ENCODE results near the gene KRTAP10-3. TPM values are rescaled to one million over a fixed set of nuclear protein-coding genes. Genes with fewer than 3 reads are reported as not detected.
"Not testable (repeated sequence)": the region's sequence is repeated elsewhere in the genome, so short reads cannot be mapped to it uniquely, and the experiment has no call there.

The KRTAP10-3 gene
- total RNA-seq, 1 experiment from 2014 or later = not detected

GRCh38 chr21:44550807-44551206, 7.8 kb downstream of the KRTAP10-3 start:
- DNase-seq (ENCODE audit: extremely low read depth, low read depth) = no peak

- not testable (repeated sequence) for DNase-seq (ENCODE audit: extremely low read depth, low read depth)
These were observed 8.3 kb downstream of the KRTAP10-3 start for GRCh38 chr21:44550285-44550684.

- no peak for DNase-seq (ENCODE audit: extremely low read depth, low read depth)
These were observed 8.9 kb downstream of the KRTAP10-3 start for GRCh38 chr21:44549525-44550211.

GRCh38 chr21:44548922-44549321, 9.7 kb downstream of the KRTAP10-3 start:
- DNase-seq (ENCODE audit: extremely low read depth, low read depth) = no peak

GRCh38 chr21:44548381-44548780, 10.2 kb downstream of the KRTAP10-3 start:
- no peak for DNase-seq (ENCODE audit: extremely low read depth, low read depth)

GRCh38 chr21:44547656-44548331, 10.8 kb downstream of the KRTAP10-3 start:
- DNase-seq (ENCODE audit: extremely low read depth, low read depth) = no peak

GRCh38 chr21:44544566-44544965, 14.0 kb downstream of the KRTAP10-3 start:
- no peak for DNase-seq (ENCODE audit: extremely low read depth, low read depth)

- DNase-seq (ENCODE audit: extremely low read depth, low read depth) = no peak
These were observed 15.9 kb downstream of the KRTAP10-3 start for GRCh38 chr21:44542716-44543115.

GRCh38 chr21:44540741-44541288, 17.8 kb downstream of the KRTAP10-3 start:
- DNase-seq (ENCODE audit: extremely low read depth, low read depth) = no peak

- DNase-seq (ENCODE audit: extremely low read depth, low read depth) = no peak
These were observed 18.5 kb downstream of the KRTAP10-3 start, which contains the start of gene KRTAP10-1 for GRCh38 chr21:44539991-44540666. TSS of gene KRTAP10-1 (minus strand) at chr21:44540195. CDS start at chr21:44540150, 45 bp downstream.

GRCh38 chr21:44539046-44539445, 19.5 kb downstream of the KRTAP10-3 start:
- no peak for DNase-seq (ENCODE audit: extremely low read depth, low read depth)

- no peak for DNase-seq (ENCODE audit: extremely low read depth, low read depth)
These were observed 20.4 kb downstream of the KRTAP10-3 start for GRCh38 chr21:44537930-44538911.

GRCh38 chr21:44535963-44536362, 22.6 kb downstream of the KRTAP10-3 start:
- DNase-seq (ENCODE audit: extremely low read depth, low read depth) = no peak

GRCh38 chr21:44534688-44535087, 23.9 kb downstream of the KRTAP10-3 start:
- DNase-seq (ENCODE audit: extremely low read depth, low read depth) = no peak

GRCh38 chr21:44533891-44534627, 24.5 kb downstream of the KRTAP10-3 start:
- no peak for DNase-seq (ENCODE audit: extremely low read depth, low read depth)

- DNase-seq (ENCODE audit: extremely low read depth, low read depth) = no peak
These were observed 25.3 kb downstream of the KRTAP10-3 start for GRCh38 chr21:44533121-44533890.

- no peak for DNase-seq (ENCODE audit: extremely low read depth, low read depth)
These were observed 25.9 kb downstream of the KRTAP10-3 start for GRCh38 chr21:44532712-44533111.

Measured in NCI-H460 (cell line).